Esophagus muscularis mucosa (tissue), 4 donors: Measurements from ENCODE around the gene PCDH9.

Experiments used
- EP300 ChIP-seq: sonication (generic); formaldehyde crosslinking; IDR thresholded peaks from one replicate; pipeline ENCODE4 v1.6.1; 2017; ENCODE audit warnings: antibody characterized with exemption
- POLR2A ChIP-seq: fragments of 450-650 bp; IDR thresholded peaks from one replicate; pipeline ENCODE4 v1.6.1; 2017; ENCODE audit warnings: antibody characterized with exemption, moderate library complexity, mild to moderate bottlenecking, low read depth
- POLR2AphosphoS5 ChIP-seq, 2 donors: sonication (generic); formaldehyde crosslinking; IDR thresholded peaks; one replicate each; pipeline ENCODE4 v1.6.1; 2017; ENCODE audit warnings: antibody characterized with exemption in 2 of 2
- TF ChIP-seq, protein P1 (sequence below), 3 experiments: fragments of 200-600 bp in 2 of 3; fragments of 450-650 bp in 1 of 3; sonication (generic) in 2 of 3; IDR thresholded peaks; one replicate each; pipeline ENCODE4 v1.5.1; 2017 to 2019; ENCODE audit warnings: antibody characterized with exemption in 3 of 3, mild to moderate bottlenecking in 2 of 3, moderate library complexity in 1 of 3

DNA sequence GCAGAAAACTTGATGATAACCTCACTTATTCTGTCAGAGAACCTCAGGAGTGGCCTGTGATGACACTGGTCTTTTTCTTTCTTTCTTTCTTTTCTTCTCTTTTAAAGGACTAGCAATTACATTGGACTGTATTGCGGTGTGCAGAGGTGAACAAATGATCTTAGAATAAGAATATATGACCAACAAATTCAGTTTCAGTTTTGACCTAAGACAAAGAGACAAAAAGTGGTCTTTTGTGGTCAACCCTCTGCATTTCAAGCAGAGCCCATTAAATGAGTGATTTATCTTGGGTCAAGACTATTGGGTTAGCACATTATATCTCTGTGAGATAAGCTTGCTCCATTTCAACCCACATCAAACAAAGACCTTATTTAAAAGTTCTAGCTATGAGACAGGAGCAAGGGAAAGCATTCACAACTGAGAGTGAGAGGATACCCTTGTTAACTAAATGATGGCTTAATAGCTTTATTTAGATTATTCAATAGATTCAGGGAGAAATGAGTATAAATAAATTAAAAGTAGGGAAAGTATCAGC is 644.4 kb downstream of the PCDH9 start:
- TF ChIP-seq, protein P1, sequence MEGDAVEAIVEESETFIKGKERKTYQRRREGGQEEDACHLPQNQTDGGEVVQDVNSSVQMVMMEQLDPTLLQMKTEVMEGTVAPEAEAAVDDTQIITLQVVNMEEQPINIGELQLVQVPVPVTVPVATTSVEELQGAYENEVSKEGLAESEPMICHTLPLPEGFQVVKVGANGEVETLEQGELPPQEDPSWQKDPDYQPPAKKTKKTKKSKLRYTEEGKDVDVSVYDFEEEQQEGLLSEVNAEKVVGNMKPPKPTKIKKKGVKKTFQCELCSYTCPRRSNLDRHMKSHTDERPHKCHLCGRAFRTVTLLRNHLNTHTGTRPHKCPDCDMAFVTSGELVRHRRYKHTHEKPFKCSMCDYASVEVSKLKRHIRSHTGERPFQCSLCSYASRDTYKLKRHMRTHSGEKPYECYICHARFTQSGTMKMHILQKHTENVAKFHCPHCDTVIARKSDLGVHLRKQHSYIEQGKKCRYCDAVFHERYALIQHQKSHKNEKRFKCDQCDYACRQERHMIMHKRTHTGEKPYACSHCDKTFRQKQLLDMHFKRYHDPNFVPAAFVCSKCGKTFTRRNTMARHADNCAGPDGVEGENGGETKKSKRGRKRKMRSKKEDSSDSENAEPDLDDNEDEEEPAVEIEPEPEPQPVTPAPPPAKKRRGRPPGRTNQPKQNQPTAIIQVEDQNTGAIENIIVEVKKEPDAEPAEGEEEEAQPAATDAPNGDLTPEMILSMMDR (IDR thresholded peaks at IDR 0.05): no peak
- TF ChIP-seq EP300 (no peak), POLR2AphosphoS5 (IDR thresholded peaks at IDR 0.05) (no peak), POLR2A (no peak)
